NCI-H2171 treated with DMSO at 0.1 percent for 48 hours (cell line): ENCODE data around the gene RCL1.
A peak's percentile ranks its signal among the peaks of the same experiment; 100 is the strongest.
"Not testable (repeated sequence)": the region's sequence is repeated elsewhere in the genome, so short reads cannot be mapped to it uniquely, and the experiment has no call there.

Experiments used
- DNase-seq: peaks from one replicate; lab custom pipeline; 2025; lab: John Stamatoyannopoulos, UW

RCL1 gene

GRCh38 chr9:4886698-4887097, 94.0 kb downstream of the RCL1 start:
- DNase-seq = no peak

GRCh38 chr9:4887556-4887955, 94.8 kb downstream of the RCL1 start:
- peak; percentile 19 for DNase-seq

GRCh38 chr9:4890242-4890641, 97.5 kb downstream of the RCL1 start:
- DNase-seq = no peak

- no peak for DNase-seq
These were observed 98.2 kb downstream of the RCL1 start for GRCh38 chr9:4890929-4891328.

- DNase-seq = no peak
These were observed 98.9 kb downstream of the RCL1 start for GRCh38 chr9:4891674-4892073.

GRCh38 chr9:4892501-4893194, 99.9 kb downstream of the RCL1 start:
- no peak for DNase-seq

GRCh38 chr9:4894076-4894475, 101.3 kb downstream of the RCL1 start:
- no peak for DNase-seq

GRCh38 chr9:4899853-4900252, 107.1 kb downstream of the RCL1 start:
- not testable (repeated sequence) for DNase-seq

GRCh38 chr9:4901401-4902134, 108.8 kb downstream of the RCL1 start:
- DNase-seq = not testable (repeated sequence)

GRCh38 chr9:4902135-4902475, 109.4 kb downstream of the RCL1 start:
- no peak for DNase-seq

GRCh38 chr9:4904322-4905134, 111.8 kb downstream of the RCL1 start:
- peak; percentile 30 for DNase-seq

GRCh38 chr9:4905135-4905490, 112.4 kb downstream of the RCL1 start:
- DNase-seq = peak; percentile 77
